HepG2 (cell line): ENCODE data around the gene ZFHX3. TPM values are rescaled to one million over a fixed set of nuclear protein-coding genes. Genes with fewer than 3 reads are reported as not detected.

Source experiments
- CCDC6 ChIP-seq: sonication (generic); formaldehyde crosslinking; IDR thresholded peaks from 2 replicates; pipeline ENCODE4 v1.8.1; 2022; ENCODE audit warnings: mild to moderate bottlenecking, missing genetic modification reagents, moderate library complexity
- ELF3 ChIP-seq: IDR thresholded peaks from 2 replicates; pipeline ENCODE4 v1.6.1; 2016; ENCODE audit warnings: missing genetic modification reagents, missing compliant biosample characterization
- ISL2 ChIP-seq: sonication (generic); formaldehyde crosslinking; IDR thresholded peaks from 2 replicates; pipeline ENCODE4 v1.5.0; 2020; ENCODE audit warnings: missing genetic modification reagents
- PPARG ChIP-seq: conservative IDR thresholded peaks from 2 replicates; pipeline ENCODE4 v1.6.1; 2016; ENCODE audit warnings: missing biosample characterization, missing genetic modification reagents
- RELA ChIP-seq: sonication (generic); formaldehyde crosslinking; IDR thresholded peaks from 2 replicates; pipeline ENCODE4 v1.4.0; 2020; ENCODE audit warnings: missing genetic modification reagents
- ZBED4 ChIP-seq: sonication (generic); formaldehyde crosslinking; IDR thresholded peaks from 2 replicates; pipeline ENCODE4 v1.4.0; 2020; ENCODE audit warnings: missing genetic modification reagents, borderline replicate concordance
- ZBTB10 ChIP-seq: sonication (generic); formaldehyde crosslinking; IDR thresholded peaks from 2 replicates; pipeline ENCODE4 v1.4.0; 2020; ENCODE audit warnings: missing genetic modification reagents, borderline replicate concordance
- ZNF18 ChIP-seq: sonication (generic); formaldehyde crosslinking; IDR thresholded peaks from 2 replicates; pipeline ENCODE4 v1.8.0; 2022; ENCODE audit warnings: mild to moderate bottlenecking, missing genetic modification reagents; ENCODE audit not compliant: insufficient replicate concordance
- ZNF251 ChIP-seq: sonication (generic); formaldehyde crosslinking; IDR thresholded peaks from 2 replicates; pipeline ENCODE4 v1.9.0; 2021; ENCODE audit warnings: mild to moderate bottlenecking, missing genetic modification reagents
- ZNF263 ChIP-seq: sonication (generic); formaldehyde crosslinking; IDR thresholded peaks from 2 replicates; pipeline ENCODE4 v1.4.0; 2020; ENCODE audit warnings: missing genetic modification reagents
- ZNF547 ChIP-seq: sonication (generic); formaldehyde crosslinking; IDR thresholded peaks from 2 replicates; pipeline ENCODE4 v1.5.1; 2020; ENCODE audit warnings: mild to moderate bottlenecking, missing genetic modification reagents
- ZNF570 ChIP-seq: sonication (generic); formaldehyde crosslinking; IDR thresholded peaks from 2 replicates; pipeline ENCODE4 v1.4.0; 2020; ENCODE audit warnings: mild to moderate bottlenecking, missing genetic modification reagents, borderline replicate concordance
- ZNF646 ChIP-seq: sonication (generic); formaldehyde crosslinking; IDR thresholded peaks from 2 replicates; pipeline ENCODE4 v1.9.0; 2021; ENCODE audit warnings: mild to moderate bottlenecking, missing genetic modification reagents
- polyA plus RNA-seq, 8 experiments: library from polyadenylated mRNA; depleted of rRNA in 3 of 8; stranded (reverse) in 7 of 8; unstranded in 1 of 8; fragments of >200 nt; fragmentation: Illumina TruSeq in 4 of 8; extraction: Trizol in 4 of 8; gene quantifications; 2 replicates each; pipeline versions ENCODE4 v1.2.1 to v1.2.3, GENCODE V29; 2011 to 2016; ENCODE audit warnings: low read depth in 4 of 8, missing spikeins in 1 of 8, mixed read lengths in 1 of 8; ENCODE audit not compliant: insufficient read depth in 1 of 8
- total RNA-seq, 5 experiments: library from RNA; depleted of rRNA; stranded (reverse); fragments of >200 nt; fragmentation: Illumina TruSeq; extraction: Trizol; gene quantifications; 2 replicates each; pipeline ENCODE4 v1.2.3, GENCODE V29; 2016; ENCODE audit warnings: low read depth in 1 of 5

ZFHX3 gene
- total and polyA plus RNA-seq, 2 of the 13 experiments (the other 11 are each of a cell fraction or from before 2014, with no cell fraction given) = 5.0 to 6.0 TPM

- TF ChIP-seq ELF3 (CRISPR knock-in tag) = peak; percentile 64; the same call in 1 of the 2 replicates
- TF ChIP-seq ZNF547 (CRISPR knock-in tag) = no peak
- no peak for TF ChIP-seq ZNF18
- TF ChIP-seq PPARG (CRISPR knock-in tag) = peak; percentile 61; the same call in 1 of the 2 replicates
- TF ChIP-seq ISL2 = peak; percentile 96
- no peak for TF ChIP-seq ZNF646
- peak; percentile 64; the same call in 1 of the 2 replicates for TF ChIP-seq ZNF263
- no peak for TF ChIP-seq ZNF251
- TF ChIP-seq ZNF570 (CRISPR knock-in tag) = no peak
- TF ChIP-seq CCDC6 (CRISPR knock-in tag) = no peak
- TF ChIP-seq RELA (CRISPR knock-in tag) = no peak
- TF ChIP-seq ZBTB10 (CRISPR knock-in tag) = no peak; the same call in 1 of the 2 replicates
- TF ChIP-seq ZBED4 (CRISPR knock-in tag) = no peak
Observed at GRCh38 chr16:73037845-73038570, 9.9 kb downstream of the ZFHX3 start (continued).
